Kidney (tissue), 14 donors: Measurements from ENCODE around the gene CHKB. TPM values are rescaled to one million over a fixed set of nuclear protein-coding genes. Genes with fewer than 3 reads are reported as not detected.

Experiments
- DNase-seq, 5 donors: peaks; one replicate each; pipeline ENCODE4 v3.0.0-alpha.2; 2013 to 2020
- FAIRE-seq: peaks from 2 replicates; lab custom pipeline; 2012; peaks lifted over from hg19 to GRCh38; lab: Jason Lieb, UNC
- H3K27ac ChIP-seq, 2 donors: one replicate each; pipeline ENCODE4 v1.7.0; 2013; ENCODE audit warnings: low read depth in 2 of 2, low read length in 2 of 2, inconsistent platforms in 1 of 2
- H3K27me3 ChIP-seq: one replicate; pipeline ENCODE4 v1.7.1; 2013; ENCODE audit warnings: low read length, inconsistent platforms; ENCODE audit not compliant: control insufficient read depth, insufficient read depth
- H3K36me3 ChIP-seq, 3 donors: one replicate each; pipeline versions ENCODE4 v1.7.0 to v1.7.1; 2013; ENCODE audit warnings: low read length in 3 of 3, control low read depth in 1 of 3, inconsistent platforms in 1 of 3; ENCODE audit not compliant: insufficient read depth in 3 of 3, control insufficient read depth in 2 of 3
- H3K4me1 ChIP-seq, 3 donors: one replicate each; pipeline versions ENCODE4 v1.7.0 to v1.7.1; 2013; ENCODE audit warnings: low read length in 3 of 3, inconsistent platforms in 1 of 3, low read depth in 1 of 3; ENCODE audit not compliant: control insufficient read depth in 2 of 3, insufficient read depth in 2 of 3
- H3K4me3 ChIP-seq, 3 donors: one replicate each; pipeline versions ENCODE4 v1.7.0 to v1.8.1; 2013; ENCODE audit warnings: low read length in 3 of 3, control low read depth in 1 of 3, inconsistent platforms in 1 of 3
- H3K9ac ChIP-seq, 3 donors: one replicate each; pipeline versions ENCODE4 v1.7.0 to v1.7.1; 2013; ENCODE audit warnings: low read length in 3 of 3, control low read depth in 1 of 3, inconsistent platforms in 1 of 3
- H3K9me3 ChIP-seq, 3 donors: one replicate each; pipeline versions ENCODE4 v1.7.0 to v1.7.1; 2013; ENCODE audit warnings: low read length in 3 of 3, control low read depth in 1 of 3, inconsistent platforms in 1 of 3; ENCODE audit not compliant: control insufficient read depth in 2 of 3, insufficient read depth in 1 of 3
- intact Hi-C: fragments of 100-400 bp; cut with DNase I; formaldehyde crosslinking; loops from one replicate; pipeline ENCODE4 v1.11.1; 2022
- polyA plus RNA-seq: library from polyadenylated mRNA; stranded (reverse); fragments of 350-450 nt; fragmentation: Illumina TruSeq; extraction: RNeasy Lipid Tissue Mini Kit (QIAGEN cat#74804); gene quantifications from one replicate; pipeline ENCODE4 v1.2.3, GENCODE V29; 2014; ENCODE audit warnings: low read depth, low replicate concordance; ENCODE audit not compliant: insufficient read depth
- total RNA-seq: library from RNA; stranded (reverse); fragmentation: NEBNext Ultra II Directional; extraction: Animal tissue kit (Norgen Biotek cat#: 25700); gene quantifications from one replicate; pipeline ENCODE4 v1.2.1, GENCODE V29; 2021
- TF ChIP-seq, protein P1 (sequence below): IDR thresholded peaks from 3 replicates; pipeline ENCODE4 v1.5.1; 2012; ENCODE audit warnings: mild to moderate bottlenecking, moderate library complexity, borderline replicate concordance; ENCODE audit not compliant: insufficient read depth; ENCODE audit errors: extremely low read depth
- donor health status: control.
- donor health status: control.
- donor health status: control.
- donor health status: control.
- donor health status: control.
- donor health status: DM: yes; HTN: yes; CAD: no.
- donor health status: Normal renal cell carcinoma (clear cell type).

CHKB gene
- total and polyA plus RNA-seq, 2 donors from 2014 or later = 73.0 to 91.7 TPM

DNA sequence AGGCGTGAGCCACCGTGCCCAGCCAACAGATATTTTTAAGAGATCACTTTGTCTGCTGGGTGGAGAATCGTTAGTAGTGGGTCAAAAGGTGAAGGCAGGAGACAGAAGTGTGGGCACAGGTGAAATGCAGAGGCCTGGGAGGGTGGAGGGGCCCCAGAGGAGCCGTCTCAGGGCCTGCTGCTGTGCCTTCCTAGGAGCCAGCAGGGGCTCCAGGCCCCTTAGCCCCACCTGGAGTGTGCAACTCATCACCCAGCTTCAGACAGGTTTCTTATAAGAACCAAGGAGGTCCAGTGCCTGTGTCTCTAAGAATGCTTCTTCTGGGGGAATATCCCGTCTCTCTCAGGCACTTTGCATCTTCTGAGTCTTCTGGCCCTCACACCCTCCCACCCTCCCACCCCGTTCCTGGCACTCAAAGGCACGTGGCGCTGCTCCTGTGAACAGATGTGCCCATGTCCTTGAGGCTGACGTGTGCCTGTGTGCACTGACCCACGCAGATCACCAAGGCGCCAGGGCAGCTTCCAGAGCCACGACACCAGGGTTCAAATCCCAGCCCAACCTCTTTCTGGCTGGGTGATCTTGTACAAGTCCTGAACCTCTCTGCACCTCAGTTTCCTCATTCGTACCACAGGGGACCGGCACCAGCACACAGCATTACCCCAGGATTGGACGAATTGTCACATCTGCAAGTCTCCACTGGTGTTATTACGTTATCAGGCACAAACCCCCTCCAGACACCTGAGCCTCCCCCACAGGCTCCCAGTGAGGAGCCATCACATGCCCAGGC, 41.9 kb upstream of the CHKB start:
- H3K27ac ChIP-seq = no peak overlapping the region
- TF ChIP-seq, protein P1, sequence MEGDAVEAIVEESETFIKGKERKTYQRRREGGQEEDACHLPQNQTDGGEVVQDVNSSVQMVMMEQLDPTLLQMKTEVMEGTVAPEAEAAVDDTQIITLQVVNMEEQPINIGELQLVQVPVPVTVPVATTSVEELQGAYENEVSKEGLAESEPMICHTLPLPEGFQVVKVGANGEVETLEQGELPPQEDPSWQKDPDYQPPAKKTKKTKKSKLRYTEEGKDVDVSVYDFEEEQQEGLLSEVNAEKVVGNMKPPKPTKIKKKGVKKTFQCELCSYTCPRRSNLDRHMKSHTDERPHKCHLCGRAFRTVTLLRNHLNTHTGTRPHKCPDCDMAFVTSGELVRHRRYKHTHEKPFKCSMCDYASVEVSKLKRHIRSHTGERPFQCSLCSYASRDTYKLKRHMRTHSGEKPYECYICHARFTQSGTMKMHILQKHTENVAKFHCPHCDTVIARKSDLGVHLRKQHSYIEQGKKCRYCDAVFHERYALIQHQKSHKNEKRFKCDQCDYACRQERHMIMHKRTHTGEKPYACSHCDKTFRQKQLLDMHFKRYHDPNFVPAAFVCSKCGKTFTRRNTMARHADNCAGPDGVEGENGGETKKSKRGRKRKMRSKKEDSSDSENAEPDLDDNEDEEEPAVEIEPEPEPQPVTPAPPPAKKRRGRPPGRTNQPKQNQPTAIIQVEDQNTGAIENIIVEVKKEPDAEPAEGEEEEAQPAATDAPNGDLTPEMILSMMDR = no peak
- peaks cover 7 to 34% (median 28%) of the 10 kb centered on the region in 3 donors for H3K4me1 ChIP-seq
- no peaks in the 10 kb centered on the region for H3K27me3 ChIP-seq
- H3K4me3 ChIP-seq = no peak overlapping the region
- no peak overlapping the region for H3K9ac ChIP-seq
- DNase-seq (no peak), FAIRE-seq (no peak)
- no peaks in the 10 kb centered on the region for H3K9me3 ChIP-seq
- intact Hi-C loops = no loop called here
- H3K36me3 ChIP-seq = no peaks in the 10 kb centered on the region

DNA sequence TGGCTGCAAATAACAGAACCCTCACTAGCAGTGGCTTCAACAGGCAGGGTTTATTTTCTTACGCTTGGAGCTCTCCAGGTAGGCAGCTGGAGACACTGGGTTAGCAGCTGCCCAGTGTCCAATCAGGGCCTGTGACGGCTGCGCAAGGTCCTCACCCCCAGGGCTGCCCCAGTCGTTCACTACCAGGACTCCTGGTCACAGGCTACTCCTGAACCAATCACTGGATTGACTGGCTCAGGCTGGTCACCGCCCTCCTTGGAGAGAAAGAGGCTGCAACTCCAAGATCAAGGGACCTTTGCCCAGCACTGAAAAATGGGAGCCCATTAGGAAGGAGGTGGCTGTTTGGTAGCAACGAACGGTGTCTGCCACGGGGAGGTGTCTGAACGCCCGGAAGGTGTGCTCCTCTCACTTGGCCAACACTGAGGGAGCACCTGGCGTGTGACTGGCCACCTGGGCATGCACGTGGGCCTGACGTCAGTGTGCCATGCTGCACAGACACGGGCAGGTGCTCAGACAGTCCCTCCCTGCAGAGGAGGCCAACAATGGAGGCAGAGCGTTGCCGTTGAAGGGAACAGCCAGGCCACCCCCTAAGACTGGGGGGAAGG, 40.2 kb upstream of the CHKB start:
- H3K4me1 ChIP-seq = peaks cover 2 to 26% (median 21%) of the 10 kb centered on the region in 3 donors
- intact Hi-C loops = no loop called here
- FAIRE-seq (no peak), DNase-seq (peak in 2 of 5 donors; percentile 11 to 87)
- H3K27me3 ChIP-seq = no peaks in the 10 kb centered on the region
- H3K27ac ChIP-seq = peak overlapping the region; percentile 45 to 47
- no peaks in the 10 kb centered on the region for H3K36me3 ChIP-seq
- no peak overlapping the region for H3K9ac ChIP-seq
- H3K9me3 ChIP-seq = no peaks in the 10 kb centered on the region
- TF ChIP-seq, protein P1 = no peak
- peak overlapping the region in 1 of 3 donors; percentile 33 for H3K4me3 ChIP-seq

DNA sequence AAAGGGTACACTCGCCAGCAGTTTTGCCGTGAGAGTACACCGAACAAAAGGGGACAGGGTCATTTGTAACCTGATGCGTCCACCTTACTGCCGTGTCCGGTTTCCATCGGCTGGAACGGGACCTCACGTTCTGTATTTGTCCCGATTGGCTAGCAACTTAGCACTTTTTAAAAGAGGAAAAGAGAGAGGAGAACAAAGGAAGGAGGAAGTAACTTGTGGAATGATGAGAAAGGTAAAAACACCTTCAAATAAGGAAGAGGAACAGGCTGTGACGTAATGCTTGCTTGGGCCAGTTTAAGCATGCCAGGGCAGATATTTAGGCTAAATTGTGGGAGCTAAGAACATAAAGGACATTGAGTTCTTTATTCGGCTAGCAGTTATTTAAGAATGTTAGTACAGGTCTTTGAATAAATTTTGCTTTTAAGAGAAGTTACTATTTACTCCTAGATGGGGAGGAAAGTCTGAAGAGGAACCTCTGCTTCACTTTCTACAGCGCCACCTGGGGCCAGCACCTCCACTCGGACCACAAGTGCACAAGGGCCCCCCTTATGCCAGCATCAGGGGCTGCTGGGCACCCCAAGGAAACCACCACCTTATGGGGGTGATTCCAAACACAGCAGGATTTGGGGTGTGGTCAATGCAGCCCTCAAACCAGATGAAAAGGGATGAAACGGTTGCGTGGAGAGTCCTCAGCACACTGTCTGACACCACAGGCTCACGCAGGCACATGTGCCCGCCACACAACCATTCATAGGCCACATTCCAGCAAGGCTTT, 39.5 kb upstream of the CHKB start:
- Histone ChIP-seq H3K9ac (peak overlapping the region in 1 of 3 donors; percentile 16), H3K4me3 (peak overlapping the region; percentile 12 to 33 (median 33)), H3K36me3 (no peaks in the 10 kb centered on the region), H3K27ac (peak overlapping the region; percentile 45 to 47), H3K9me3 (no peaks in the 10 kb centered on the region), H3K27me3 (no peaks in the 10 kb centered on the region), H3K4me1 (peaks cover 2 to 23% (median 21%) of the 10 kb centered on the region in 3 donors)
- DNase-seq = peak in 2 of 5 donors; percentile 33 to 62
- intact Hi-C loops = no loop called here
- TF ChIP-seq, protein P1 = no peak
- no peak for FAIRE-seq
